HepG2 (cell line): ENCODE data around the gene PITRM1. TPM values are rescaled to one million over a fixed set of nuclear protein-coding genes. Genes with fewer than 3 reads are reported as not detected.
A peak's percentile ranks its signal among the peaks of the same experiment; 100 is the strongest.

Experiments
- ATAC-seq: fragments of 200-7000 bp; cut with Tn5 transposase; 3 replicates; pipeline ENCODE4 v1.9.1; 2020; ENCODE audit warnings: mild to moderate bottlenecking, moderate library complexity
- BruUV-seq: library from RNA; stranded (reverse); fragments of 400-500 nt; replicated peaks from 2 replicates; lab custom pipeline; 2021; lab: Mats Ljungman, UMichigan
- CTCF ChIA-PET: fragments of 300-600 bp; formaldehyde crosslinking; extraction: SDS; loops from one replicate; lab custom pipeline; 2021; ENCODE audit warnings: low total read pairs, inconsistent platforms, low intra/inter-chr PET ratio; lab: Yijun Ruan, JAX
- POLR2A ChIA-PET: fragments of 350-600 bp; sonication (Branson Sonifier 250); formaldehyde crosslinking; loops from one replicate; lab custom pipeline; 2020; ENCODE audit warnings: antibody characterized with exemption, inconsistent platforms; lab: Yijun Ruan, JAX
- DNase-seq: peaks from one replicate; pipeline ENCODE4 v3.0.0-alpha.2; 2015; ENCODE audit warnings: low spot score
- FAIRE-seq: peaks from 3 replicates; lab custom pipeline; 2011; peaks lifted over from hg19 to GRCh38; lab: Jason Lieb, UNC
- H2AFZ ChIP-seq: one replicate; pipeline ENCODE4 v1.6.1; 2011; ENCODE audit warnings: low read length, inconsistent platforms
- H3K27ac ChIP-seq: fragments of 300-600 bp; 3 replicates; pipeline ENCODE4 v1.8.0; 2011; ENCODE audit warnings: mixed run types, mild to moderate bottlenecking, mixed read lengths, low read length, inconsistent platforms; ENCODE audit not compliant: insufficient read depth; ENCODE audit errors: extremely low read length
- H3K27me3 ChIP-seq, 2 experiments: fragments of 200-600 bp in 1 of 2; 2 replicates in 1 of 2; 3 replicates in 1 of 2; pipeline versions ENCODE4 v1.6.0 to v1.8.0; 2011; ENCODE audit warnings: low read length in 2 of 2, mild to moderate bottlenecking in 2 of 2, moderate library complexity in 2 of 2, inconsistent platforms in 1 of 2; ENCODE audit not compliant: insufficient read depth in 2 of 2, control insufficient read depth in 1 of 2
- H3K36me3 ChIP-seq, 2 experiments: fragments of 200-600 bp in 1 of 2; replicated peaks in 1 of 2; 2 replicates in 1 of 2; 3 replicates in 1 of 2; pipeline versions ENCODE4 v1.5.1 to v1.8.0; 2011; ENCODE audit warnings: low read length in 2 of 2, inconsistent platforms in 1 of 2; ENCODE audit not compliant: insufficient read depth in 2 of 2, control insufficient read depth in 1 of 2
- H3K4me1 ChIP-seq: 2 replicates; pipeline ENCODE4 v1.5.1; 2012; ENCODE audit warnings: low read length, inconsistent platforms; ENCODE audit not compliant: insufficient read depth
- H3K4me2 ChIP-seq: 2 replicates; pipeline ENCODE4 v1.6.0; 2011; ENCODE audit warnings: low read depth, low read length, inconsistent platforms
- H3K4me3 ChIP-seq, 3 experiments: fragments of 200-600 bp in 1 of 3; sonication (generic), shearing (Covaris generic) in 1 of 3; replicated peaks in 1 of 3; 2 replicates each; pipeline ENCODE4 v1.5.1; 2011 to 2016; ENCODE audit warnings: low read length in 3 of 3, inconsistent platforms in 2 of 3, low read depth in 2 of 3, mild to moderate bottlenecking in 2 of 3, control low read depth in 1 of 3, mixed read lengths in 1 of 3; ENCODE audit not compliant: insufficient read depth in 1 of 3
- H3K79me2 ChIP-seq: one replicate; pipeline ENCODE4 v1.6.1; 2011; ENCODE audit warnings: low read length, inconsistent platforms; ENCODE audit not compliant: insufficient read depth
- H3K9ac ChIP-seq: 2 replicates; pipeline ENCODE4 v1.6.0; 2011; ENCODE audit warnings: mild to moderate bottlenecking, low read depth, low read length, inconsistent platforms; ENCODE audit not compliant: insufficient read depth
- H3K9me3 ChIP-seq: 2 replicates; pipeline ENCODE4 v1.5.1; 2012; ENCODE audit warnings: mild to moderate bottlenecking, low read length
- H4K20me1 ChIP-seq: 2 replicates; pipeline ENCODE4 v1.6.0; 2011; ENCODE audit warnings: inconsistent platforms, mild to moderate bottlenecking, low read length, moderate library complexity; ENCODE audit not compliant: insufficient read depth
- ARID3A ChIP-seq: IDR thresholded peaks from 2 replicates; pipeline ENCODE4 v1.6.1; 2012; ENCODE audit warnings: low read depth, low read length, improper control_type of control experiment
- BRCA1 ChIP-seq: sonication (generic); formaldehyde crosslinking; IDR thresholded peaks from 2 replicates; pipeline ENCODE4 v1.4.0; 2020; ENCODE audit warnings: missing genetic modification reagents
- EZH2 ChIP-seq: conservative IDR thresholded peaks from 2 replicates; pipeline ENCODE4 v1.6.1; 2012; ENCODE audit warnings: mild to moderate bottlenecking, low read depth, low read length, moderate library complexity
- FOXA1 ChIP-seq, 2 experiments: fragments of 450-650 bp in 1 of 2; sonication (generic) in 1 of 2; formaldehyde crosslinking in 1 of 2; IDR thresholded peaks; 2 replicates each; pipeline versions ENCODE4 v1.4.0 to v1.6.1; 2016 to 2020; ENCODE audit warnings: missing genetic modification reagents in 1 of 2
- HNF4A ChIP-seq: sonication (generic); formaldehyde crosslinking; IDR thresholded peaks from 2 replicates; pipeline ENCODE4 v1.4.0; 2020; ENCODE audit warnings: missing genetic modification reagents
- HNRNPLL ChIP-seq: fragments of 200-400 bp; formaldehyde crosslinking; IDR thresholded peaks from 2 replicates; pipeline ENCODE4 v1.6.1; 2017; ENCODE audit warnings: mild to moderate bottlenecking, low read depth, low read length; ENCODE audit not compliant: poor library complexity, severe bottlenecking
- JARID2 ChIP-seq: sonication (generic); formaldehyde crosslinking; IDR thresholded peaks from 2 replicates; pipeline ENCODE4 v1.8.1; 2023; ENCODE audit warnings: missing genetic modification reagents, inconsistent platforms; ENCODE audit not compliant: insufficient replicate concordance
- RELA ChIP-seq: sonication (generic); formaldehyde crosslinking; IDR thresholded peaks from 2 replicates; pipeline ENCODE4 v1.4.0; 2020; ENCODE audit warnings: missing genetic modification reagents
- RNF2 ChIP-seq: fragments of 450-650 bp; conservative IDR thresholded peaks from 2 replicates; pipeline ENCODE4 v1.6.1; 2016; ENCODE audit warnings: low read depth
- TBX2 ChIP-seq: sonication (generic); formaldehyde crosslinking; IDR thresholded peaks from 2 replicates; pipeline ENCODE4 v1.5.0; 2020; ENCODE audit warnings: missing genetic modification reagents, mild to moderate bottlenecking, borderline replicate concordance
- TRIM24 ChIP-seq: sonication (generic); formaldehyde crosslinking; IDR thresholded peaks from 2 replicates; pipeline ENCODE4 v1.8.0; 2022; ENCODE audit warnings: mild to moderate bottlenecking, missing genetic modification reagents
- ZBTB2 ChIP-seq: sonication (generic); formaldehyde crosslinking; IDR thresholded peaks from 2 replicates; pipeline ENCODE4 v1.8.0; 2022; ENCODE audit warnings: low read depth, missing genetic modification reagents
- ZKSCAN8 ChIP-seq: IDR thresholded peaks from 2 replicates; pipeline ENCODE4 v1.6.1; 2016; ENCODE audit warnings: borderline replicate concordance, missing genetic modification reagents, missing compliant biosample characterization
- ZNF24 ChIP-seq: fragments of 450-650 bp; IDR thresholded peaks from 2 replicates; pipeline ENCODE4 v1.6.1; 2017; ENCODE audit warnings: antibody characterized with exemption, mild to moderate bottlenecking
- ZNF550 ChIP-seq: sonication (generic); formaldehyde crosslinking; IDR thresholded peaks from 2 replicates; pipeline ENCODE4 v1.4.0; 2020; ENCODE audit warnings: mild to moderate bottlenecking, missing genetic modification reagents, borderline replicate concordance
- ZNF710 ChIP-seq: sonication (generic); formaldehyde crosslinking; IDR thresholded peaks from 2 replicates; pipeline ENCODE4 v1.5.0; 2020; ENCODE audit warnings: mild to moderate bottlenecking, missing genetic modification reagents, borderline replicate concordance
- WGBS: methylation state at CpG from one replicate; pipeline ENCODE4 v1.1.6; 2017; ENCODE audit warnings: low lambda C conversion rate; 5-methylcytosine and 5-hydroxymethylcytosine counted together
- in situ Hi-C: cut with HindIII; loops from 2 replicates; pipeline ENCODE4 v1.10.0; 2017; ENCODE audit warnings: low pct_unique_long_range_greater_than_20kb; ENCODE audit not compliant: extremely low pct_ligation_motif_present
- intact Hi-C: fragments of 100-400 bp; cut with micrococcal nuclease; formaldehyde crosslinking; loops from one replicate; pipeline ENCODE4 v1.10.0; 2022; ENCODE audit not compliant: unreplicated experiment
- polyA plus RNA-seq, 8 experiments: library from polyadenylated mRNA; depleted of rRNA in 3 of 8; stranded (reverse) in 7 of 8; unstranded in 1 of 8; fragments of >200 nt; fragmentation: Illumina TruSeq in 4 of 8; extraction: Trizol in 4 of 8; gene quantifications; 2 replicates each; pipeline versions ENCODE4 v1.2.1 to v1.2.3, GENCODE V29; 2011 to 2016; ENCODE audit warnings: low read depth in 4 of 8, missing spikeins in 1 of 8, mixed read lengths in 1 of 8; ENCODE audit not compliant: insufficient read depth in 1 of 8
- total RNA-seq, 5 experiments: library from RNA; depleted of rRNA; stranded (reverse); fragments of >200 nt; fragmentation: Illumina TruSeq; extraction: Trizol; gene quantifications; 2 replicates each; pipeline ENCODE4 v1.2.3, GENCODE V29; 2016; ENCODE audit warnings: low read depth in 1 of 5

Gene PITRM1
- total and polyA plus RNA-seq, 2 of the 13 experiments (the other 11 are each of a cell fraction or from before 2014, with no cell fraction given), result 16.4 to 29.0 TPM

- no peaks in the 10 kb centered on the region for H3K36me3 ChIP-seq
- H3K4me1 ChIP-seq, result peaks cover 55% of the 10 kb centered on the region
- intact Hi-C loops, result no loop called here
- POLR2A ChIA-PET, result interaction anchor here (1.5 kb wide), 1 partner anchor 77 kb away, joined by 3 read pairs; the partner anchor contains the start of gene PITRM1
- H4K20me1 ChIP-seq, result no peaks in the 10 kb centered on the region
- no peaks in the 10 kb centered on the region; a peak in 1 of 5 replicates for H3K27me3 ChIP-seq
- in situ Hi-C loops, result no loop called here
- no peaks in the 10 kb centered on the region for H3K9me3 ChIP-seq
- CTCF ChIA-PET, result no interaction called here
- H3K4me2 ChIP-seq, result peak overlapping the region; percentile 38
- WGBS, result 12% methylated on average over 17 of the region's 17 CpGs
- H2AFZ ChIP-seq, result no peak overlapping the region
- H3K4me3 ChIP-seq, result peak overlapping the region in 1 of 3 experiments; percentile 13; a peak in 1 of 6 replicates
- BruUV-seq, result no TSS peak
- H3K27ac ChIP-seq, result peak overlapping the region; percentile 59
- DNase-seq (peak; percentile 89), FAIRE-seq (peak; percentile 77), ATAC-seq (peak; percentile 78)
- H3K9ac ChIP-seq, result peak overlapping the region; percentile 31; the same call in 1 of the 2 replicates
- H3K79me2 ChIP-seq, result no peaks in the 10 kb centered on the region
- TF ChIP-seq ZBTB2 (no peak), TBX2 (CRISPR knock-in tag) (no peak), RNF2 (no peak), FOXA1 (IDR thresholded peaks at IDR 0.05) (no peak), FOXA1 (CRISPR knock-in tag; IDR thresholded peaks at IDR 0.05) (peak; percentile 71), EZH2 (no peak), ZNF550 (CRISPR knock-in tag) (no peak), ZNF710 (no peak), ARID3A (peak; percentile 64; the same call in 1 of the 2 replicates), ZKSCAN8 (CRISPR knock-in tag) (no peak), RELA (CRISPR knock-in tag) (no peak), HNRNPLL (no peak), TRIM24 (CRISPR knock-in tag) (no peak), BRCA1 (CRISPR knock-in tag) (no peak), JARID2 (CRISPR knock-in tag) (no peak), ZNF24 (no peak), HNF4A (CRISPR knock-in tag) (peak; percentile 3; the same call in 1 of the 2 replicates)
Observed at GRCh38 chr10:3095373-3096139, 77.0 kb downstream of the PITRM1 start.
